ENCODE data around the gene TMED1.

The TMED1 gene

DNA sequence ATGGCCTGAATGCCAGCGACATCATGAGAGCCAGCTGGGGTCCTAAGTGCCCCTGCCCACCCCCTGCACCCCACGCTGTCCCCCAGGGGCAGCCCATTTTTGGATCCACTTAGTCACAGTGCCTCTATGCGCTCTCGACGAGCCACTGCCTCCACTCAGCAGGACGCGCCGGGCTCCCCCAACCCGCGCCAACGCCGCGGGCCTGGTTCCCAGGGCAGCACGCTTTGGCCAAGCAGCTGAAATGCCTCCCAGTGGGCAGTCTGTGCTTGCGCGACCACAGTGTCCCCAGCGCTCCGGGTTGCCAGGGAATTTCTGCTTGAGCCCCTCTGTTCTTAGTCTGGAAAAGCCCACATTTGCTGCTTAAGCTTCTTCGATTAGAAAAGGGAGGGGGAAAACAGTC lies 39.4 kb downstream of the TMED1 start:
- H3K4me3 ChIP-seq (ENCODE audit: severe bottlenecking): no peak overlapping the region
- no peaks in the 10 kb centered on the region for H3K4me1 ChIP-seq (ENCODE audit: insufficient read depth, poor library complexity, severe bottlenecking)
- TF ChIP-seq, protein P1, sequence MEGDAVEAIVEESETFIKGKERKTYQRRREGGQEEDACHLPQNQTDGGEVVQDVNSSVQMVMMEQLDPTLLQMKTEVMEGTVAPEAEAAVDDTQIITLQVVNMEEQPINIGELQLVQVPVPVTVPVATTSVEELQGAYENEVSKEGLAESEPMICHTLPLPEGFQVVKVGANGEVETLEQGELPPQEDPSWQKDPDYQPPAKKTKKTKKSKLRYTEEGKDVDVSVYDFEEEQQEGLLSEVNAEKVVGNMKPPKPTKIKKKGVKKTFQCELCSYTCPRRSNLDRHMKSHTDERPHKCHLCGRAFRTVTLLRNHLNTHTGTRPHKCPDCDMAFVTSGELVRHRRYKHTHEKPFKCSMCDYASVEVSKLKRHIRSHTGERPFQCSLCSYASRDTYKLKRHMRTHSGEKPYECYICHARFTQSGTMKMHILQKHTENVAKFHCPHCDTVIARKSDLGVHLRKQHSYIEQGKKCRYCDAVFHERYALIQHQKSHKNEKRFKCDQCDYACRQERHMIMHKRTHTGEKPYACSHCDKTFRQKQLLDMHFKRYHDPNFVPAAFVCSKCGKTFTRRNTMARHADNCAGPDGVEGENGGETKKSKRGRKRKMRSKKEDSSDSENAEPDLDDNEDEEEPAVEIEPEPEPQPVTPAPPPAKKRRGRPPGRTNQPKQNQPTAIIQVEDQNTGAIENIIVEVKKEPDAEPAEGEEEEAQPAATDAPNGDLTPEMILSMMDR (IDR thresholded peaks at IDR 0.05; ENCODE audit: poor library complexity, severe bottlenecking): no peak
- H3K27ac ChIP-seq (ENCODE audit: poor library complexity, severe bottlenecking): no peak overlapping the region
- no peak for ATAC-seq (ENCODE audit: low read depth)
- no peaks in the 10 kb centered on the region for H3K27me3 ChIP-seq (ENCODE audit: insufficient read depth, poor library complexity, severe bottlenecking)
- H3K36me3 ChIP-seq (ENCODE audit: low read depth): peaks cover 60% of the 10 kb centered on the region
- no peak for DNase-seq (ENCODE audit: low spot score)
- no peaks in the 10 kb centered on the region for H3K9me3 ChIP-seq (ENCODE audit: severe bottlenecking)

DNA sequence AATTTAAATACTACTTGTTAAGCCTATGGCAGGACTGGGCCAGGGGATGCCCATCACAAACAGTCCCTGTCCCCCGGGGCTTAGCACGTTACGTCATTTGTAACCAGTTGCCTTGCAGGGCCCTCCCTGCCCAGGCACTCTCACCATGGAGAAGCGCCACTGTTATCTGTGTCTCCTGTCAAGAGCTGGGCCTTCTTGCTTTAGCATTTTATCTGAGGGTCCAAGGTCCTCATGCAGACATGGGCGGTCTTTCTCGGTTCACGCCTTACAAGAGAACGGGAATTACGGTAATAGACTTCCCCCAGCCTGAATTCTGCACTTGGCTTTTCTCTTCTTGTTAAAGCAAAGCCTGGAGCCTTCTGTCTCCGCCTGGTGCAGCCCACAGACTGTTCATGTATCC lies 46.1 kb downstream of the TMED1 start:
- ATAC-seq (ENCODE audit: low read depth): no peak
- no peaks in the 10 kb centered on the region for H3K9me3 ChIP-seq (ENCODE audit: severe bottlenecking)
- H3K36me3 ChIP-seq (ENCODE audit: low read depth): peaks cover 80% of the 10 kb centered on the region
- H3K4me3 ChIP-seq (ENCODE audit: severe bottlenecking): no peak overlapping the region
- no peak for DNase-seq (ENCODE audit: low spot score)
- TF ChIP-seq, protein P1 (IDR thresholded peaks at IDR 0.05; ENCODE audit: poor library complexity, severe bottlenecking): no peak
- H3K27ac ChIP-seq (ENCODE audit: poor library complexity, severe bottlenecking): no peak overlapping the region
- no peaks in the 10 kb centered on the region for H3K27me3 ChIP-seq (ENCODE audit: insufficient read depth, poor library complexity, severe bottlenecking)
- H3K4me1 ChIP-seq (ENCODE audit: insufficient read depth, poor library complexity, severe bottlenecking): no peaks in the 10 kb centered on the region

DNA sequence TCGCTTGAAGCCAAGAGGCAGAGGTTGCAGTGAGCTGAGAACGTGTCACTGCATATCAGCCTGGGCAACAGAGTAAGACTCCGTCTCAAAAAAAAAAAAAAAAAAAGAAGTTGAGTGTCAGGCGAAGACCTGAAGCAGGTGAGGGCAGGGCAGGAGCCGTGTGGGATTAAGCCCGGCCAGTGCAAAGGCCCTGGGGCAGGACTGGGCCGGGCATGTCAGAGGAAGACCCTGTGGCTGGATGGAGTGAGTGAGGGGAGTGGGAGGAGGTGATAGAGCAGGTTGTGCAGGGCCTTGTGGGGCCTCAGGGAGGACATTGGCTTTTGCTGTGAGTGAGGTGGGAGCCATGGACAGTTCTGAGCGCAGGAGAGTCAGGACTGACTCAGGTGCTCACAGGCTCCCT lies 47.9 kb downstream of the TMED1 start:
- TF ChIP-seq, protein P1 (IDR thresholded peaks at IDR 0.05; ENCODE audit: poor library complexity, severe bottlenecking): no peak
- ATAC-seq (ENCODE audit: low read depth): no peak
- H3K4me1 ChIP-seq (ENCODE audit: insufficient read depth, poor library complexity, severe bottlenecking): no peaks in the 10 kb centered on the region
- no peak overlapping the region for H3K27ac ChIP-seq (ENCODE audit: poor library complexity, severe bottlenecking)
- DNase-seq (ENCODE audit: low spot score): no peak
- H3K9me3 ChIP-seq (ENCODE audit: severe bottlenecking): no peaks in the 10 kb centered on the region
- no peaks in the 10 kb centered on the region for H3K27me3 ChIP-seq (ENCODE audit: insufficient read depth, poor library complexity, severe bottlenecking)
- no peak overlapping the region for H3K4me3 ChIP-seq (ENCODE audit: severe bottlenecking)
- peaks cover 71% of the 10 kb centered on the region for H3K36me3 ChIP-seq (ENCODE audit: low read depth)

DNA sequence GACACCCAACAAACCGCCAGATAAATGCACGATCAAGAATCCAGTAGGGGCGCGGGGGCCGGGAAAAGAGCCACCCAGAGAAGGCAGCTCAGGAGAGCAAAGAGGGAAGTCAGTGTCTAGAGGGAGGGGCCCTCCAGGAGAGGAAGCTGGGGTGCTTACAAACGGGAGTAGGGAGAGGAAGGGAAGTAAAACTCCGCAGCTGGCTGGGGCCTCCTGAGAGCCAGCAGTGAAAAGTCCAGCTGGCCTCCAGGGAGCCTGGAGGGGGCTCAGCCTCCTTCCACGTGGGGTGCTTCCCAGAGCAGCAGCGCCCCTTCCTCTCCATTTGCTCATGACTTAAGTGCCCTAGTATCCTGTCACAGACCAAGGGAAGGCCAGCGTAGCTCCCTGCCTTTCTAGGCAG lies 51.8 kb downstream of the TMED1 start:
- Histone ChIP-seq H3K36me3 (ENCODE audit: low read depth) (peaks cover 71% of the 10 kb centered on the region), H3K27me3 (ENCODE audit: insufficient read depth, poor library complexity, severe bottlenecking) (no peaks in the 10 kb centered on the region), H3K4me1 (ENCODE audit: insufficient read depth, poor library complexity, severe bottlenecking) (no peaks in the 10 kb centered on the region), H3K9me3 (ENCODE audit: severe bottlenecking) (no peaks in the 10 kb centered on the region), H3K4me3 (ENCODE audit: severe bottlenecking) (no peak overlapping the region), H3K27ac (ENCODE audit: poor library complexity, severe bottlenecking) (no peak overlapping the region)
- TF ChIP-seq, protein P1 (IDR thresholded peaks at IDR 0.05; ENCODE audit: poor library complexity, severe bottlenecking): no peak
- ATAC-seq (ENCODE audit: low read depth) (no peak), DNase-seq (ENCODE audit: low spot score) (no peak)

DNA sequence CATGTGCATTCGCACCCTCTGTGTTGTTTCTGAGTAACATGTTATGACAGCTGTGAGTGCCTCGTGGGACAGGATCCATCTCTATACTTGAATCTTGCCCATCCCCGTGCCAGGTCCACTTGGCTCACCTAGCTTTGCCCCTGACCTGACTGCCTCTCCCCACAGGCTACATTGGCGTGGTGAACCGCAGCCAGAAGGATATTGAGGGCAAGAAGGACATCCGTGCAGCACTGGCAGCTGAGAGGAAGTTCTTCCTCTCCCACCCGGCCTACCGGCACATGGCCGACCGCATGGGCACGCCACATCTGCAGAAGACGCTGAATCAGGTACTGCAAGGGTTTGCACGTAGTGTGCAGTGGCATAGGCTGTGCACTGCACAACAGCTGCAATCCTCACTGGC lies 53.2 kb downstream of the TMED1 start:
- no peaks in the 10 kb centered on the region for H3K9me3 ChIP-seq (ENCODE audit: severe bottlenecking)
- DNase-seq (ENCODE audit: low spot score) (no peak), ATAC-seq (ENCODE audit: low read depth) (no peak)
- H3K27me3 ChIP-seq (ENCODE audit: insufficient read depth, poor library complexity, severe bottlenecking): no peaks in the 10 kb centered on the region
- peaks cover 73% of the 10 kb centered on the region for H3K36me3 ChIP-seq (ENCODE audit: low read depth)
- no peak overlapping the region for H3K4me3 ChIP-seq (ENCODE audit: severe bottlenecking)
- TF ChIP-seq, protein P1 (IDR thresholded peaks at IDR 0.05; ENCODE audit: poor library complexity, severe bottlenecking): no peak
- no peaks in the 10 kb centered on the region for H3K4me1 ChIP-seq (ENCODE audit: insufficient read depth, poor library complexity, severe bottlenecking)
- H3K27ac ChIP-seq (ENCODE audit: poor library complexity, severe bottlenecking): no peak overlapping the region

Data from RWPE2 (cell line).